Activated naive CD8-positive, alpha-beta T cell treated with anti-CD3 and anti-CD28 coated beads, Interleukin-2, amount 10 ng/mL, durations not matched to agents 7 days and 5 days (primary cell): ENCODE measurements around the gene POLA2. TPM values are rescaled to one million over a fixed set of nuclear protein-coding genes. Genes with fewer than 3 reads are reported as not detected.
A peak's percentile ranks its signal among the peaks of the same experiment; 100 is the strongest.
"Not testable (repeated sequence)": the region's sequence is repeated elsewhere in the genome, so short reads cannot be mapped to it uniquely, and the experiment has no call there.

Experiments
- ATAC-seq: fragments of 150-1000 bp; cut with Tn5 transposase; one replicate; pipeline ENCODE4 v1.10.0; 2021; ENCODE audit warnings: low read depth, moderate library complexity
- POLR2A ChIA-PET: fragments of 350-600 bp; sonication (Branson Sonifier 250); formaldehyde crosslinking; loops from one replicate; lab custom pipeline; 2021; ENCODE audit warnings: antibody characterized with exemption; lab: Charles Lee
- DNase-seq: peaks from one replicate; pipeline ENCODE4 v3.0.0; 2021
- H3K27ac Mint-ChIP-seq: one replicate; pipeline ENCODE4 v1.8.0; 2022; ENCODE audit warnings: mild to moderate bottlenecking, mixed read lengths
- H3K27me3 Mint-ChIP-seq: one replicate; pipeline ENCODE4 v1.8.0; 2022; ENCODE audit warnings: mild to moderate bottlenecking, moderate library complexity, mixed read lengths
- H3K36me3 Mint-ChIP-seq: one replicate; pipeline ENCODE4 v1.8.0; 2021; ENCODE audit warnings: mild to moderate bottlenecking, mixed read lengths
- H3K4me1 Mint-ChIP-seq: one replicate; pipeline ENCODE4 v1.8.0; 2021; ENCODE audit warnings: mixed read lengths
- H3K4me3 Mint-ChIP-seq: one replicate; pipeline ENCODE4 v1.8.0; 2022; ENCODE audit warnings: mild to moderate bottlenecking, moderate library complexity, mixed read lengths
- H3K9me3 Mint-ChIP-seq: one replicate; pipeline ENCODE4 v1.8.0; 2021; ENCODE audit warnings: mixed read lengths
- total RNA-seq, 2 experiments: library from RNA; stranded (reverse); gene quantifications; one replicate each; pipeline ENCODE4 v1.2.3, GENCODE V29; 2021

Gene POLA2
- total RNA-seq, 2 experiments from 2014 or later, result 57.3 to 62.2 TPM

DNA sequence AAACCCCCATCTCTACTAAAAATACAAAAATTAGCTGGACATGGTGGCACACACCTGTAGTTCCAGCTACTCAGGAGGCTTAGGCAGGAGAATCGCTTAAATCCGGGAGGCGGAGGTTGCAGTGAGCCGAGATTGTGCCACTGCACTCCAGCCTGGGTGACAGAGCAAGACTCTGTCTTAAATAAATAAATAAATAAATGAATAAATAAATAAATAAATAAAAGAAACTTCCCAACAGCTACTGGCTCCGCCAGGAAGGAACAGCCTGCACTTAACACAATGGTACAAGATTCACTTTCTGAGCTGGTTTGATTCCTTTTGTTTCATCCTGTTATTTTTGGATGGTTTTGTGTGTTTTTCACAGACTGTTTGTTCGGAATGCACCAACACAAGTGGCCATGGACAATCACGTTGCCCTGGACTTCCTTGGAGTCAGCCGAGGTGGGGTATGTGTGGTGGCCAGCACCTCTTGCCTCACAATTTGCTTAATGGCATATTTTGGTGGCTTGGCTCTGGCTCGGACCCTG lies 13.5 kb upstream of the POLA2 start:
- H3K36me3 Mint-ChIP-seq, H3K9me3 Mint-ChIP-seq, H3K27me3 Mint-ChIP-seq, H3K27ac Mint-ChIP-seq, ATAC-seq, DNase-seq, H3K4me1 Mint-ChIP-seq, H3K4me3 Mint-ChIP-seq: not testable (repeated sequence)
- POLR2A ChIA-PET, result interaction anchor here (1.0 kb wide), 1 partner anchor 87 kb away, joined by 3 read pairs; no protein-coding TSS in a partner anchor

DNA sequence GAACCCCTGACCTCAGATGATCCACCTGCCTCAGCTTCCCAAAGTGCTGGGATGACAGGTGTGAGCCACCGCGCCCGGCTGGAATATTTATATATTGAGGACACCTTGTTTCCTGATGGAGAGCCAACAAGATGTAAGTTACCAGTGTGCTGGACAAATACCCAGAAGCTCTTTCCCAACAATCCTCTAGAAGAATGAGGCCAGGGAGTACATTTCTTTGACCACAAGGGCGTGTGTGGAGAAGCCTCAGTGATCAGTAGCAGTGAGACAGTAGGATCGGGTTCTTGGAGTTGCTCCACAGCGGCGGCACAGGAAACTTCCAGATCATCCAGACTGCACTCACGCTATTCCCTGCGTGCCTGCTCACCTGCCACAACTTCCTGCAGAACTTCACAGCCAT lies 10.3 kb upstream of the POLA2 start:
- no peak for ATAC-seq
- Mint-ChIP-seq H3K27ac (no peak overlapping the region), H3K9me3 (no peaks in the 10 kb centered on the region), H3K4me3 (no peak overlapping the region), H3K27me3 (peaks cover 8% of the 10 kb centered on the region), H3K36me3 (no peaks in the 10 kb centered on the region), H3K4me1 (peaks cover 2% of the 10 kb centered on the region)
- DNase-seq, result no peak
- POLR2A ChIA-PET, result no interaction called here

DNA sequence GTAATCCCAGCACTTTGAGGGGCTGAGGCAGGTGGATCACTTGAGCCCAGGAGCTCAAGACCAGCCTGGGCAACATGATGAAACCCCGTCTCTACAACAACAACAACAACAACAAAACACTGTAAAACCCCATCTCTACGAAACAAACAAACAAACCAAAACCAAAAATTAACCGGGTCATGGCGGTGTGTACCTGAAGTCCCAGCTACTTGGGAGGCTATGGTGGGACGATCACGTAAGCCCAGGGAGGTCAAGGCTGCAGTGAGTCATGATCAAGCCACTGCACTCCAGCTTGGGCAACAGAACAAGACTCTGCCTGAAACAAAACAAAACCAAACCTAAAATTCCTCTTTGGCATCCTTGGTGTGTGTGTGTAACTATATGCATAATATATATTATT lies 7.0 kb upstream of the POLA2 start:
- Mint-ChIP-seq H3K27me3 (peaks cover 11% of the 10 kb centered on the region), H3K4me3 (no peak overlapping the region)

DNA sequence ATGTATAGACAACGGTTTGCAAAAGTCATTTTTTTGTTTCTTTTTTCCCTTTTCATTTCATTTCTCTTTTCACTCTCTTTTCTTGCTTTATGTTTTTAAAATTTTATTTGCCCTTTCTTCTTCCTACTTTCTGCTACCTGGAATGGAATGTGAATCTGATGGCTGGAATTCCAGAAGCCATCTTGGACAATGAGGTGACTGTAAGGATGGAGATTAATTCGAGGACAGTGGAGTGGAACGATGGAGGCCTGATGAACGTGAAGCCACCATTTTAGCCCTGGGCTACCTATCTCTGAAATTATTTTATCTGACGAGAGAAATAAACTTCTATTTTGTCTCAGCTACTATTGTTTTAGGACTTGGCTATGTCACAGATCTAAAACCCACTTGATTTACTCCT lies 2.8 kb upstream of the POLA2 start:
- ATAC-seq (no peak), DNase-seq (no peak)
- POLR2A ChIA-PET, result no interaction called here
- Mint-ChIP-seq H3K27ac (no peak overlapping the region), H3K36me3 (no peaks in the 10 kb centered on the region), H3K4me3 (no peak overlapping the region), H3K4me1 (peaks cover 27% of the 10 kb centered on the region), H3K9me3 (no peaks in the 10 kb centered on the region), H3K27me3 (peaks cover 8% of the 10 kb centered on the region)

More for the DNA sequence above, 7.0 kb upstream of the POLA2 start:
- Mint-ChIP-seq H3K9me3 (no peaks in the 10 kb centered on the region), H3K27ac (no peak overlapping the region), H3K4me1 (peaks cover 9% of the 10 kb centered on the region), H3K36me3 (no peaks in the 10 kb centered on the region)
- POLR2A ChIA-PET, result no interaction called here
- no peak for ATAC-seq
- DNase-seq, result no peak

DNA sequence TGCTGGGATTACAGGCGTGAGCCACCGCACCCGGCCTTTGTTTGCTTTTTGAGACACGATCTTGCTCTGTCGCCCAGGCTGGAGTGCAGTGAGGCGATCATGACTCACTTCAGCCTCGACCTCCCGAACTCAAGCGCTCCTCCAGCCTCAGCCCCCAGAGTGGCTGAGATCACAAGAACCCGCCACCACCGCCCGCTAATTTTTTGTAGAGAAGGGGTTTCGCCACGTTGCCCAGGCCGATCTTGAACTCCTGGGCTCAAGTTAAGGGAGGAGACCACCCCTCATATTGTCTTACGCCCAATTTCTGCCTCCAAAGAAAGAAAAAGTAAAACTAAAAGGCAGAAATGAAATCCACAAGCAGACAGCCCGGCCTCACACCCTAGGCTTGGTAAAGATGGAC lies 1.5 kb upstream of the POLA2 start:
- H3K9me3 Mint-ChIP-seq, result no peaks in the 10 kb centered on the region
- peaks cover 36% of the 10 kb centered on the region for H3K4me1 Mint-ChIP-seq
- DNase-seq (no peak), ATAC-seq (no peak)
- H3K27me3 Mint-ChIP-seq, result peaks cover 6% of the 10 kb centered on the region
- peaks cover 6% of the 10 kb centered on the region for H3K36me3 Mint-ChIP-seq
- H3K27ac Mint-ChIP-seq, result no peak overlapping the region
- H3K4me3 Mint-ChIP-seq, result no peak overlapping the region
- POLR2A ChIA-PET, result no interaction called here

DNA sequence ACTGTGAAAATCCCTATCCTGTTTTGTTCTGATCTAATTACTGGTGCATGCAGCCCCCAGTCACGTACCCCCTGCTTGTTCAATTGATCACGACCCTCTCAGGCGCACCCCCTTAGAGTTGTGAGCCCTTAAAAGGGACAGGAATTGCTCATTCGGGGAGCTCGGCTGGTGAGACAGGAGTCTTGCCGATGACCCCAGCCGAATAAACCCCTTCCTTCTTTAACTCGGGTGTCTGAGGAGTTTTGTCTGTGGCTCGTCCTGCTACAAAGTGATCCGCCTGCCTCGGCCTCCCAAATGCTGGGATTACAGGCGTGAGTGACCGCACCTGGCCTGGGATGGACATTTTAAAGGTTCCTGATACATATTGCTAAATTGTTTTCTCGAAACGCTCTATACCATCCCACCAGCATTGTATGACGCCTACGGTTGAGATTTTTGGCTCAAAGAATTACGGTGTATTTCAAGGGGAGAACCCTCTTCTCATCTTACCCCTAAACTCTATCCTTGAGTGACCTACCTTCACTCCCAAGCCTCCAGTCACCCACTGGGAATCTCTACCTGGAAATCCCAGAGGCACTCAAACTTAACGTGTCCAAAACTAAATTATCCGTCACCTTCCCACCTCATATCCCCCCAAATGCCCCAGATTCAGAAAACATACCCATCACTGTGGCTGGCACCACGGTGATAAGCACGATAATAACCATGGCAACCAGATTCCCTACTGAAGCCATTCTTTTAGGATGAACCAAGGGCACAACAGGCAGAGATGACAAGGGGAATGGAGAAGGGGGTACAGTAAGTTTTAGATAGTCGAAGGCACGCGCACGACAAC lies 789 bp upstream of the POLA2 start:
- H3K27me3 Mint-ChIP-seq, result peaks cover 4% of the 10 kb centered on the region
- ATAC-seq (no peak), DNase-seq (no peak)
- H3K27ac Mint-ChIP-seq, result peak overlapping the region; percentile 91
- POLR2A ChIA-PET, result interaction anchor here (0.6 to 2.2 kb wide), 11 partner anchors 8 to 264 kb away, joined by 3 to 31 read pairs (median 5); partner anchors contain the start of genes CDC42EP2, DPF2, NEAT1 and SCYL1
- H3K4me1 Mint-ChIP-seq, result peaks cover 42% of the 10 kb centered on the region
- no peaks in the 10 kb centered on the region for H3K9me3 Mint-ChIP-seq
- H3K36me3 Mint-ChIP-seq, result peaks cover 10% of the 10 kb centered on the region
- peak overlapping the region; percentile 94 for H3K4me3 Mint-ChIP-seq

DNA sequence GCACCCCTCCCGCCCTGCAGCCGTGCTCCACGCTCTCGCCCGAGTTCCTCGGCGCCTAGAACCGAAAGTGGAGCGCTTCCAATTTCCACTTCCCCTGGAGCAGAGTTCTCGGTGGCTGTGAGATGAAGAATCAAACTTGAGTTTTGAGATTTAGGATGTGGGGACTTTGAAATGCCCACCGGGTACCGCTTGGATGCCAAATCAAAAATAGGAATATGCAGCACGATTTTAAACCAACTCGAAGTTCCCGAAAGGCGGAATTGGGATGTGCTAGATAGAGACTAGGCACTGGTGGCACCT lies 569 bp downstream of the POLA2 start:
- H3K4me1 Mint-ChIP-seq, result peaks cover 49% of the 10 kb centered on the region
- DNase-seq, result no peak
- H3K9me3 Mint-ChIP-seq, result no peaks in the 10 kb centered on the region
- H3K36me3 Mint-ChIP-seq, result peaks cover 15% of the 10 kb centered on the region
- ATAC-seq, result no peak
- POLR2A ChIA-PET, result interaction anchor here (0.6 to 2.2 kb wide), 19 partner anchors 10 to 517 kb away, joined by 3 to 31 read pairs (median 5); partner anchors contain the start of genes CAPN1, CDC42EP2, DPF2 and FAU
- H3K4me3 Mint-ChIP-seq, result peak overlapping the region; percentile 94
- peak overlapping the region; percentile 91 for H3K27ac Mint-ChIP-seq
- H3K27me3 Mint-ChIP-seq, result peaks cover 4% of the 10 kb centered on the region

DNA sequence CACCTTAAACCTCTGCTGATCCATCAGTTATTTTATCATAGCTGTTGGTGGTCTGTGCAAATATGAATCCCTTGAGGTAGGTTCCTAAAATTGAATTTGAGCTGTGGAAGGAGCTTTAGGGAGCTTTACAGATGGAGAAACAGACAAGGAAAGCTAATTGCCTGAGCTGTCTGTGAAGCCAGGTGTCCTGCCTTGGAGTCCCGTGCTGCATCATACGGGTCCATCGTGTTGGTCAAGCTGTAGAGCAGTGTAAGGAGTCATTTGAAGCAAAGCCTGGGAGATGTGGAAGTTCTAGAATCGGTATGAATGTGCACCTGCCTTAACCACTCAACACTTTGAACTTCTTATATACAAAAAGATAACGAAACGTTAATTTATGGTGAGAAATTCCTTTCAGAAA lies 1.0 kb downstream of the POLA2 start:
- H3K4me1 Mint-ChIP-seq, result peaks cover 49% of the 10 kb centered on the region
- peak overlapping the region; percentile 91 for H3K27ac Mint-ChIP-seq
- H3K4me3 Mint-ChIP-seq, result peak overlapping the region; percentile 94
- POLR2A ChIA-PET, result interaction anchor here (0.6 to 2.2 kb wide), 14 partner anchors 13 to 518 kb away, joined by 3 to 31 read pairs (median 5); partner anchors contain the start of genes CAPN1, DPF2, FAU and MALAT1
- H3K27me3 Mint-ChIP-seq, result peaks cover 2% of the 10 kb centered on the region
- H3K36me3 Mint-ChIP-seq, result peaks cover 15% of the 10 kb centered on the region
- DNase-seq (no peak), ATAC-seq (no peak)
- no peaks in the 10 kb centered on the region for H3K9me3 Mint-ChIP-seq

DNA sequence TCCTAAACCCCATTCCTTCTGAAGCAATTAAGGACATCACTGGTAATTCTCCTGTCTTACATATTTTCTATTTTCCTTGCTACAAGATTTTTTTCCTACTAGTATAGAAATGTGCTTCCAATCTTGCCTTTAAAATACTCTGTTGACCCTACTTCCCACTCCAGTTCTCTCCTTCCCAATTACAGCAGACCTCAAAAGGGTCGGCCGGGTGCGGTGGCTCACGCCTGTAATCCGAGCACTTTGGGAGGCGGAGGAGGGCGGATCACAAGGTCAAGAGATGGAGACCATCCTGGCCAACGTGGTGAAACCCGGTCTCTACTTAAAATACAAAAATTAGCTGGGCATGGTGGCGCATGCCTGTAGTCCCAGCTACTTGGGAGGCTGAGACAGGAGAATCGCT lies 3.0 kb downstream of the POLA2 start:
- POLR2A ChIA-PET, result interaction anchor here (0.7 kb wide), 1 partner anchor 152 kb away, joined by 3 read pairs; no protein-coding TSS in a partner anchor
- Mint-ChIP-seq H3K4me1 (peaks cover 43% of the 10 kb centered on the region), H3K36me3 (peaks cover 21% of the 10 kb centered on the region), H3K4me3 (peak overlapping the region; percentile 94)
- H3K9me3 Mint-ChIP-seq, ATAC-seq, H3K27me3 Mint-ChIP-seq, H3K27ac Mint-ChIP-seq, DNase-seq: not testable (repeated sequence)

DNA sequence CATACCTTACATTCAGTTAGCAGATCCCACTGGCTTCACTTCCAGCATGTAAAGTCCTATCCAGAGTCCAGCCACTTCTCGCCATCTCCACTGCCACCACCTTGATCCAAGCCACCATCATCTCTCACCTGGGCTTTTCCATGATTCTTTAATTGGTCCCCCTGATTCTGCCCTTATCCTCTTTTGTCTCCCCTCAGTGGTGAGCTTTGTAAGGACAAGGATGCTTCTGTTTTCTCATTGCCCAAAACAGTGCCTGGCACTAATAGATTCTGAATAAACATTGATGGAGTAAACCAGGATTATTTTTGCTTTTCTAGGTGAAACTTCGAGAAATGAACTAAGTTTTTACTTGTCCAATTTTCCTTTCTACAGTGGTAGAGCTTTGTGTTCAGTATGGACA lies 4.4 kb downstream of the POLA2 start:
- Mint-ChIP-seq H3K9me3 (no peaks in the 10 kb centered on the region), H3K4me3 (peak overlapping the region; percentile 1), H3K36me3 (peaks cover 28% of the 10 kb centered on the region), H3K4me1 (peaks cover 33% of the 10 kb centered on the region), H3K27me3 (no peaks in the 10 kb centered on the region), H3K27ac (peak overlapping the region; percentile 0)
- POLR2A ChIA-PET, result interaction anchor here (0.6 kb wide), 1 partner anchor 706 kb away, joined by 4 read pairs; no protein-coding TSS in a partner anchor
- ATAC-seq, result no peak
- no peak for DNase-seq

DNA sequence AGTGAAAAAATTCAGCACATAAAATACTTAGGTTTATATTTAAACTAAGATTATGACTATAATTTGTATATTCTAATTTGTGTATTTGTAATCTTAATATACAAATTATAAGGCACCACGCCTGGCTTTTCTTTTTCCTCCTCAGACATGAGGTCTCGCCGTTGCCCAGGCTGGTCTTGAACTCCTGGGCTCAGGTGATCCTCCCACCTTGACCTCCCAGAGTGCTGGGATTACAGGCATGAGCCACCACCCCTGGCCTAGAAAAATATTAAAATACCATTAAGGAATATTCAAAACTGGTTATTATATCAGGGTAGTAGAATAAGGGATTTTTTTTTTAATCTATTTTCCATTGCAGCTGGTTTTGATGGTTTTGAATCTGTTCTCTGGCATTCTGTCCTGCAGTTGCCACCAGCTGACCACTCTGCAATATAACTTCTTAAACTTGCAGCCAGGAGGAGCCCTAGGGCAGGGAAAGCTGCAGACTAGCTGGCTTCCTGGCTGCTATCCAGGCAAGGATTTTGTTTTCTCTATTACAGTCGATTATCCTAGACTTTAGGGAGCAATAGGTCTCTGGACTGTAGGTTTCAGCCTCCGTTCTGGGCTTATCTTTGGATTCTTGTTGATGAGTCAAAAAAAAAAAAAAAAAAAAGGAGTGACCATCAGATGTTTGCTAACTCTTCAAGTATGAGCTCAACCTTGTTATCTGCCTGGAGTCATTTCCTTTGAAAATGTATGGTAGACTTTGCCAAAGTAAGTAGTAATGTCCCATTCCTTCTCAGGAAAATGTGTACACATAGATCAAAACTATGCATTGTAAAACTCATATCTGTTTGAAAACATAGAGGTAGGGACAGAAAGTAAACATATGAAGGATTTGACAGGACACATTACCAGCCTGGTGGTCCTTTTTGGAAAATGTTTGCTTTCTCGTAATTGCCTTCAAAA lies 13.2 kb downstream of the POLA2 start:
- Mint-ChIP-seq H3K4me1 (peaks cover 16% of the 10 kb centered on the region), H3K27ac (no peak overlapping the region), H3K4me3 (no peak overlapping the region), H3K9me3 (no peaks in the 10 kb centered on the region), H3K36me3 (peaks cover 21% of the 10 kb centered on the region), H3K27me3 (no peaks in the 10 kb centered on the region)
- ATAC-seq (peak; percentile 69), DNase-seq (no peak)
- POLR2A ChIA-PET, result interaction anchor here (0.6 to 1.3 kb wide), 5 partner anchors 9 to 52 kb away, joined by 3 to 4 read pairs (median 4); partner anchors contain the start of gene POLA2

DNA sequence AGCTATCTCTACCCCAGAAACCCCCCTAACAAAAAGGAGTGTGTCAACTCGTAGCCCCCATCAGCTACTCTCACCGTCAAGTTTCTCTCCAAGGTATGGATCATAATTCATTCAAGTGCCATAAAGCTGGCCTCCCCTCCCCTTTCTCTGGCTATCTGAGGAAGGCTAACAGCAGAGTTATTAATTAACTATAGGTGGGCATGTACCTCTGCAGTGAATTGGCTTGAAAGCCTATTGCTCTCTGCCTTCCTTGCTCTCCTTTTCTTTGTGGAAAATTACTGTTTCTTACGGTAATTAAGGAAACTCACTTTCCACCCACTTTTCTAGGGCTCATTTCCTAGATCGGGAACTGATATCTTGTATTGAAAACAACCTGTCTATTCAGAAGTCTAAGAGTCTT lies 14.1 kb downstream of the POLA2 start:
- Mint-ChIP-seq H3K4me3 (no peak overlapping the region), H3K4me1 (peaks cover 18% of the 10 kb centered on the region), H3K9me3 (no peaks in the 10 kb centered on the region), H3K27me3 (no peaks in the 10 kb centered on the region), H3K36me3 (peaks cover 16% of the 10 kb centered on the region), H3K27ac (no peak overlapping the region)
- POLR2A ChIA-PET, result interaction anchor here (0.5 to 1.3 kb wide), 4 partner anchors 10 to 654 kb away, joined by 4 read pairs; no protein-coding TSS in a partner anchor
- ATAC-seq (no peak), DNase-seq (no peak)
